Esophagus squamous epithelium (tissue), 5 donors: ENCODE data around the gene UBE3B. TPM values are rescaled to one million over a fixed set of nuclear protein-coding genes. Genes with fewer than 3 reads are reported as not detected.

Experiments
- DNase-seq: peaks from one replicate; lab custom pipeline; 2025; lab: John Stamatoyannopoulos, UW
- H3K27ac ChIP-seq, 4 donors: fragments of 200-600 bp; sonication (generic); one replicate each; pipeline ENCODE4 v1.5.1; 2016 to 2019; ENCODE audit warnings: mild to moderate bottlenecking in 1 of 4
- H3K27me3 ChIP-seq, 4 donors: fragments of 200-600 bp; sonication (generic); 1 replicate in 3 of 4; 2 replicates in 1 of 4; pipeline versions ENCODE4 v1.5.1 to v1.6.0; 2017 to 2021; ENCODE audit warnings: antibody characterized with exemption in 1 of 4
- H3K36me3 ChIP-seq, 3 donors: fragments of 200-600 bp; sonication (generic); one replicate each; pipeline ENCODE4 v1.5.1; 2016 to 2019
- H3K4me1 ChIP-seq, 3 donors: fragments of 200-600 bp; sonication (generic); one replicate each; pipeline ENCODE4 v1.5.1; 2017 to 2019
- H3K4me3 ChIP-seq, 4 donors: fragments of 200-600 bp; sonication (generic); 1 replicate in 3 of 4; 2 replicates in 1 of 4; pipeline ENCODE4 v1.5.1; 2016 to 2019; ENCODE audit warnings: mild to moderate bottlenecking in 2 of 4, moderate library complexity in 1 of 4
- H3K9me3 ChIP-seq, 3 donors: fragments of 200-600 bp; sonication (generic); one replicate each; pipeline ENCODE4 v1.5.1; 2016 to 2019
- POLR2A ChIP-seq, 4 donors: fragments of 450-650 bp; IDR thresholded peaks; one replicate each; pipeline ENCODE4 v1.6.1; 2017; ENCODE audit warnings: antibody characterized with exemption in 4 of 4, mild to moderate bottlenecking in 4 of 4, moderate library complexity in 3 of 4
- WGBS, 2 donors: methylation state at CpG; one replicate each; pipeline ENCODE4 v1.1.5; 2018; 5-methylcytosine and 5-hydroxymethylcytosine counted together
- intact Hi-C: fragments of 100-400 bp; cut with DNase I; formaldehyde crosslinking; loops from one replicate; pipeline ENCODE4 v1.15.0; 2022
- total RNA-seq, 4 donors: library from RNA; depleted of rRNA; stranded (reverse); fragments of >200 nt; gene quantifications; one replicate each; pipeline ENCODE4 v1.1.0, GENCODE V29; 2016
- TF ChIP-seq, protein P1 (sequence below), 6 experiments: fragments of 450-650 bp in 4 of 6; fragments of 200-600 bp in 2 of 6; sonication (generic) in 2 of 6; IDR thresholded peaks; one replicate each; pipeline ENCODE4 v1.5.1; 2016 to 2019; ENCODE audit warnings: antibody characterized with exemption in 6 of 6, mild to moderate bottlenecking in 4 of 6, moderate library complexity in 4 of 6
- donor health status: DM: yes; HTN: yes; CAD: no.

The UBE3B gene
- total RNA-seq, 4 donors from 2014 or later = 31.7 to 48.7 (median 37.6) TPM

- no peak for DNase-seq
- Histone ChIP-seq H3K9me3 (no peaks in the 10 kb centered on the region), H3K36me3 (peaks cover 34 to 74% (median 49%) of the 10 kb centered on the region in 3 donors), H3K27ac (peak overlapping the region; percentile 47 to 98 (median 92)), H3K4me1 (peaks cover 28 to 61% (median 54%) of the 10 kb centered on the region in 3 donors), H3K4me3 (no peak overlapping the region), H3K27me3 (no peaks in the 10 kb centered on the region)
- TF ChIP-seq, protein P1, sequence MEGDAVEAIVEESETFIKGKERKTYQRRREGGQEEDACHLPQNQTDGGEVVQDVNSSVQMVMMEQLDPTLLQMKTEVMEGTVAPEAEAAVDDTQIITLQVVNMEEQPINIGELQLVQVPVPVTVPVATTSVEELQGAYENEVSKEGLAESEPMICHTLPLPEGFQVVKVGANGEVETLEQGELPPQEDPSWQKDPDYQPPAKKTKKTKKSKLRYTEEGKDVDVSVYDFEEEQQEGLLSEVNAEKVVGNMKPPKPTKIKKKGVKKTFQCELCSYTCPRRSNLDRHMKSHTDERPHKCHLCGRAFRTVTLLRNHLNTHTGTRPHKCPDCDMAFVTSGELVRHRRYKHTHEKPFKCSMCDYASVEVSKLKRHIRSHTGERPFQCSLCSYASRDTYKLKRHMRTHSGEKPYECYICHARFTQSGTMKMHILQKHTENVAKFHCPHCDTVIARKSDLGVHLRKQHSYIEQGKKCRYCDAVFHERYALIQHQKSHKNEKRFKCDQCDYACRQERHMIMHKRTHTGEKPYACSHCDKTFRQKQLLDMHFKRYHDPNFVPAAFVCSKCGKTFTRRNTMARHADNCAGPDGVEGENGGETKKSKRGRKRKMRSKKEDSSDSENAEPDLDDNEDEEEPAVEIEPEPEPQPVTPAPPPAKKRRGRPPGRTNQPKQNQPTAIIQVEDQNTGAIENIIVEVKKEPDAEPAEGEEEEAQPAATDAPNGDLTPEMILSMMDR (IDR thresholded peaks at IDR 0.05) = no peak
- TF ChIP-seq POLR2A (IDR thresholded peaks at IDR 0.05) = no peak
- intact Hi-C loops = no loop called here
- WGBS, 2 donors = 51 to 74% methylated on average over 2 to 4 of the region's 4 CpGs
Measured at GRCh38 chr12:109458086-109458485, 19.3 kb upstream of the UBE3B start.

DNA sequence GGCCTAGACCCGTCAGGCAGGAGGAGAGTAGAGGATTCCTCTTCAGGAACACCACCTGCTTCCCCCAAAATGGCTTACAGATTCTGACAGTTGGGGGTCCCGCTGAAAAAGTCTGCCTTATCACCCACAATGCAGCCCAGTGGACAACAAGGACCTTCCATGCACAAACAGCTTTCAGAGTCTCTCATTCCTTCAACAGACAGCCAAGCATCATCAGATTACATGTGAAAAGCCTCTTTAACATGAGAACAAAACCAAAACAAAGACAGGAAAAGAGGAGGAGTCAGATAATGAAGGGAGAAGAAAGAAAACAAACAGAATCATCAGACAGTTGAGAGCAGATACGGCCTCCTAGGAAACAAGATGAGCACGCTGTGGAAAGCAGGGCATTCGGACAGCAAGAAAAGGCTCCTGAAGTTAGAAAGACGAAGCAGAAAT is 18.6 kb upstream of the UBE3B start:
- H3K36me3 ChIP-seq = peaks cover 28 to 67% (median 42%) of the 10 kb centered on the region in 3 donors
- no peak for TF ChIP-seq POLR2A (IDR thresholded peaks at IDR 0.05)
- TF ChIP-seq, protein P1 (IDR thresholded peaks at IDR 0.05) = no peak
- 72 to 77% methylated on average over 4 of the region's 6 CpGs for WGBS, 2 donors

GRCh38 chr12:109459247-109459646 is 18.2 kb upstream of the UBE3B start:
- Histone ChIP-seq H3K4me1 (peaks cover 40 to 72% (median 66%) of the 10 kb centered on the region in 3 donors), H3K9me3 (no peaks in the 10 kb centered on the region), H3K36me3 (peaks cover 24 to 62% (median 39%) of the 10 kb centered on the region in 3 donors), H3K27me3 (no peaks in the 10 kb centered on the region), H3K27ac (peak overlapping the region; percentile 47 to 98 (median 92)), H3K4me3 (no peak overlapping the region)
- DNase-seq = no peak
- intact Hi-C loops = no loop called here
- TF ChIP-seq POLR2A (IDR thresholded peaks at IDR 0.05) = no peak
- TF ChIP-seq, protein P1 (IDR thresholded peaks at IDR 0.05) = no peak
- WGBS, 2 donors = 65 to 68% methylated on average over 6 of the region's 6 CpGs

More for the DNA sequence above, 18.6 kb upstream of the UBE3B start:
- Histone ChIP-seq H3K27ac (peak overlapping the region; percentile 47 to 98 (median 92)), H3K9me3 (no peaks in the 10 kb centered on the region), H3K4me3 (no peak overlapping the region), H3K4me1 (peaks cover 35 to 68% (median 61%) of the 10 kb centered on the region in 3 donors), H3K27me3 (no peaks in the 10 kb centered on the region)
- DNase-seq = no peak
- intact Hi-C loops = no loop called here

GRCh38 chr12:109460538-109460937 is 16.9 kb upstream of the UBE3B start:
- H3K4me3 ChIP-seq = no peak overlapping the region
- H3K9me3 ChIP-seq = no peaks in the 10 kb centered on the region
- peaks cover 41 to 85% (median 78%) of the 10 kb centered on the region in 3 donors for H3K4me1 ChIP-seq
- peaks cover 17 to 58% (median 26%) of the 10 kb centered on the region in 3 donors for H3K36me3 ChIP-seq
- 80% methylated on average over 1 of the region's 13 CpGs; no CpG with 5 or more reads in 1 of the 2 donors for WGBS, 2 donors
- peak overlapping the region; percentile 84 to 98 (median 92) for H3K27ac ChIP-seq
- intact Hi-C loops = no loop called here
- no peak for DNase-seq
- no peaks in the 10 kb centered on the region for H3K27me3 ChIP-seq
- TF ChIP-seq, protein P1 (IDR thresholded peaks at IDR 0.05) = no peak
- no peak for TF ChIP-seq POLR2A (IDR thresholded peaks at IDR 0.05)

- no peak for DNase-seq
- intact Hi-C loops = no loop called here
- WGBS, 2 donors = 58 to 79% methylated on average over 7 to 8 of the region's 8 CpGs
- Histone ChIP-seq H3K36me3 (peaks cover 9 to 58% (median 19%) of the 10 kb centered on the region in 3 donors), H3K27me3 (no peaks in the 10 kb centered on the region), H3K4me1 (peaks cover 41 to 92% (median 78%) of the 10 kb centered on the region in 3 donors), H3K27ac (peak overlapping the region; percentile 84 to 98 (median 92)), H3K9me3 (no peaks in the 10 kb centered on the region), H3K4me3 (no peak overlapping the region)
- TF ChIP-seq, protein P1 (IDR thresholded peaks at IDR 0.05) = no peak
- no peak for TF ChIP-seq POLR2A (IDR thresholded peaks at IDR 0.05)
Measured at GRCh38 chr12:109461049-109461845, 16.2 kb upstream of the UBE3B start.
